ENCODE data around the gene RREB1.
A peak's percentile ranks its signal among the peaks of the same experiment; 100 is the strongest.

RREB1 gene

GRCh38 chr6:7107578-7108195 is at the start of gene RREB1:
TSS of gene RREB1 (plus strand) at chr6:7107961. CDS start at chr6:7181912, 73,951 bp downstream.
- peak in 3 of 4 experiments; percentile 21 to 43 (median 40) for DNase-seq (ENCODE audit: low read depth in 4 of 4, low spot score in 1 of 4)

- no peak for DNase-seq (ENCODE audit: low read depth in 4 of 4, low spot score in 1 of 4)
These were observed 49.4 kb upstream of the RREB1 start for GRCh38 chr6:7058250-7058923.

GRCh38 chr6:7060769-7061516 is 46.8 kb upstream of the RREB1 start:
- no peak for DNase-seq (ENCODE audit: low read depth in 4 of 4, low spot score in 1 of 4)

- no peak for DNase-seq (ENCODE audit: low read depth in 4 of 4, low spot score in 1 of 4)
These were observed 45.2 kb upstream of the RREB1 start for GRCh38 chr6:7062451-7063162.

GRCh38 chr6:7067305-7067704 is 40.5 kb upstream of the RREB1 start:
- no peak for DNase-seq (ENCODE audit: low read depth in 4 of 4, low spot score in 1 of 4)

GRCh38 chr6:7071405-7071804 is 36.4 kb upstream of the RREB1 start:
- no peak for DNase-seq (ENCODE audit: low read depth in 4 of 4, low spot score in 1 of 4)

- no peak for DNase-seq (ENCODE audit: low read depth in 4 of 4, low spot score in 1 of 4)
These were observed 34.5 kb upstream of the RREB1 start for GRCh38 chr6:7073082-7073820.

- peak in 3 of 4 experiments; percentile 23 to 66 (median 58) for DNase-seq (ENCODE audit: low read depth in 4 of 4, low spot score in 1 of 4)
These were observed 33.8 kb upstream of the RREB1 start for GRCh38 chr6:7073821-7074525.

GRCh38 chr6:7074870-7075269 is 32.9 kb upstream of the RREB1 start:
- DNase-seq (ENCODE audit: low read depth in 4 of 4, low spot score in 1 of 4) = no peak

GRCh38 chr6:7075341-7076000 is 32.3 kb upstream of the RREB1 start:
- DNase-seq (ENCODE audit: low read depth in 4 of 4, low spot score in 1 of 4) = no peak

- no peak for DNase-seq (ENCODE audit: low read depth in 4 of 4, low spot score in 1 of 4)
These were observed 29.9 kb upstream of the RREB1 start for GRCh38 chr6:7077856-7078255.

- no peak for DNase-seq (ENCODE audit: low read depth in 4 of 4, low spot score in 1 of 4)
These were observed 28.9 kb upstream of the RREB1 start for GRCh38 chr6:7078856-7079255.

- DNase-seq (ENCODE audit: low read depth in 4 of 4, low spot score in 1 of 4) = no peak
These were observed 27.4 kb upstream of the RREB1 start for GRCh38 chr6:7080311-7080710.

GRCh38 chr6:7085911-7086310 is 21.9 kb upstream of the RREB1 start:
- DNase-seq (ENCODE audit: low read depth in 4 of 4, low spot score in 1 of 4) = no peak

- peak in 1 of 4 experiments; percentile 25 for DNase-seq (ENCODE audit: low read depth in 4 of 4, low spot score in 1 of 4)
These were observed 21.3 kb upstream of the RREB1 start for GRCh38 chr6:7086488-7086887.

GRCh38 chr6:7087066-7087465 is 20.7 kb upstream of the RREB1 start:
- DNase-seq (ENCODE audit: low read depth in 4 of 4, low spot score in 1 of 4) = no peak

GRCh38 chr6:7087491-7087979 is 20.2 kb upstream of the RREB1 start:
- DNase-seq (ENCODE audit: low read depth in 4 of 4, low spot score in 1 of 4) = peak in 1 of 4 experiments; percentile 21

GRCh38 chr6:7088076-7088742 is 19.6 kb upstream of the RREB1 start:
- DNase-seq (ENCODE audit: low read depth in 4 of 4, low spot score in 1 of 4) = no peak

GRCh38 chr6:7098993-7099392 is 8.8 kb upstream of the RREB1 start:
- DNase-seq (ENCODE audit: low read depth in 4 of 4, low spot score in 1 of 4) = no peak

Data from stimulated activated CD4-positive, alpha-beta T cell treated with anti-CD3 and anti-CD28 coated beads, Interleukin-1b, Interleukin-23, amount 100 ng/mL, for 24 hours (primary cell).